B cell (primary cell): ENCODE results near the gene SYCE3.

Experiments used
- EZH2 ChIP-seq: IDR thresholded peaks from 2 replicates; pipeline ENCODE4 v1.6.1; 2012; ENCODE audit warnings: borderline replicate concordance, low read depth, mild to moderate bottlenecking, moderate library complexity, low read length; ENCODE audit not compliant: insufficient read depth, poor library complexity, severe bottlenecking
- TF ChIP-seq, protein P1 (sequence below): fragments of 200-600 bp; IDR thresholded peaks from one replicate; pipeline ENCODE4 v1.8.0; 2022; ENCODE audit warnings: antibody characterized with exemption, mild to moderate bottlenecking

- no peak for TF ChIP-seq EZH2
- TF ChIP-seq, protein P1, sequence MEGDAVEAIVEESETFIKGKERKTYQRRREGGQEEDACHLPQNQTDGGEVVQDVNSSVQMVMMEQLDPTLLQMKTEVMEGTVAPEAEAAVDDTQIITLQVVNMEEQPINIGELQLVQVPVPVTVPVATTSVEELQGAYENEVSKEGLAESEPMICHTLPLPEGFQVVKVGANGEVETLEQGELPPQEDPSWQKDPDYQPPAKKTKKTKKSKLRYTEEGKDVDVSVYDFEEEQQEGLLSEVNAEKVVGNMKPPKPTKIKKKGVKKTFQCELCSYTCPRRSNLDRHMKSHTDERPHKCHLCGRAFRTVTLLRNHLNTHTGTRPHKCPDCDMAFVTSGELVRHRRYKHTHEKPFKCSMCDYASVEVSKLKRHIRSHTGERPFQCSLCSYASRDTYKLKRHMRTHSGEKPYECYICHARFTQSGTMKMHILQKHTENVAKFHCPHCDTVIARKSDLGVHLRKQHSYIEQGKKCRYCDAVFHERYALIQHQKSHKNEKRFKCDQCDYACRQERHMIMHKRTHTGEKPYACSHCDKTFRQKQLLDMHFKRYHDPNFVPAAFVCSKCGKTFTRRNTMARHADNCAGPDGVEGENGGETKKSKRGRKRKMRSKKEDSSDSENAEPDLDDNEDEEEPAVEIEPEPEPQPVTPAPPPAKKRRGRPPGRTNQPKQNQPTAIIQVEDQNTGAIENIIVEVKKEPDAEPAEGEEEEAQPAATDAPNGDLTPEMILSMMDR: no peak
Observed at GRCh38 chr22:50599816-50600455, 37.2 kb upstream of the SYCE3 start.
